ENCODE data around the gene PDIA5.

DNA sequence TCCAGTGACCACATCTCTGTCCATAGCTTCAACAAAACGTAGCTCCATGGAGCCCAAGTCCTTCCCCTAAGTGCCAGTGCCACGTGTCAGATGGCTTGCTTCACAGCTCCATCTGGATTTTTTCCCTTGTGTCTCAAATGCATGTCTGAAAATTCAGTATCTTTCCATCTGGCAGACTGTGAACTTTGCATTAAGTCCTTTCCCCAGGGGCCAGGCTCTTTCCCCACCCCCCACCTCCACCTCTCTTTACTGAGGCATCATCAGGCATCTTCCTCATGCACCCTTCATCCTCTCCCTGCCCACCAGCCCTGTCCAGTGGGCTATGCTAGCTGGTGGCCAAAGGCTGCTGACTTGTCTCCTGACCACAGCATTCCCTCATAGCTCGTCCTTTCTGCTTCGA lies 53.7 kb downstream of the PDIA5 start:
- TF ChIP-seq, protein P1, sequence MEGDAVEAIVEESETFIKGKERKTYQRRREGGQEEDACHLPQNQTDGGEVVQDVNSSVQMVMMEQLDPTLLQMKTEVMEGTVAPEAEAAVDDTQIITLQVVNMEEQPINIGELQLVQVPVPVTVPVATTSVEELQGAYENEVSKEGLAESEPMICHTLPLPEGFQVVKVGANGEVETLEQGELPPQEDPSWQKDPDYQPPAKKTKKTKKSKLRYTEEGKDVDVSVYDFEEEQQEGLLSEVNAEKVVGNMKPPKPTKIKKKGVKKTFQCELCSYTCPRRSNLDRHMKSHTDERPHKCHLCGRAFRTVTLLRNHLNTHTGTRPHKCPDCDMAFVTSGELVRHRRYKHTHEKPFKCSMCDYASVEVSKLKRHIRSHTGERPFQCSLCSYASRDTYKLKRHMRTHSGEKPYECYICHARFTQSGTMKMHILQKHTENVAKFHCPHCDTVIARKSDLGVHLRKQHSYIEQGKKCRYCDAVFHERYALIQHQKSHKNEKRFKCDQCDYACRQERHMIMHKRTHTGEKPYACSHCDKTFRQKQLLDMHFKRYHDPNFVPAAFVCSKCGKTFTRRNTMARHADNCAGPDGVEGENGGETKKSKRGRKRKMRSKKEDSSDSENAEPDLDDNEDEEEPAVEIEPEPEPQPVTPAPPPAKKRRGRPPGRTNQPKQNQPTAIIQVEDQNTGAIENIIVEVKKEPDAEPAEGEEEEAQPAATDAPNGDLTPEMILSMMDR (conservative IDR thresholded peaks at IDR 0.05): no peak
- TF ChIP-seq ZFX (IDR thresholded peaks at IDR 0.05): no peak
